Endothelial cell of umbilical vein (primary cell): Measurements from ENCODE around the gene ACAP2. TPM values are rescaled to one million over a fixed set of nuclear protein-coding genes. Genes with fewer than 3 reads are reported as not detected.
"Not testable (repeated sequence)": the region's sequence is repeated elsewhere in the genome, so short reads cannot be mapped to it uniquely, and the experiment has no call there.

Experiments used
- BruUV-seq: library from RNA; stranded (reverse); fragments of 400-500 nt; replicated peaks from 2 replicates; lab custom pipeline; 2021; lab: Mats Ljungman, UMichigan
- CTCF ChIA-PET: fragments of 300-600, 350-600 bp; sonication (Branson Sonifier 250); formaldehyde crosslinking; loops from one replicate; lab custom pipeline; 2021; ENCODE audit warnings: antibody characterized with exemption, inconsistent platforms; lab: Charles Lee
- POLR2A ChIA-PET: fragments of 300-600, 350-600 bp; sonication (Branson Sonifier 250); formaldehyde crosslinking; loops from one replicate; lab custom pipeline; 2021; ENCODE audit warnings: antibody characterized with exemption, inconsistent platforms; lab: Charles Lee
- DNase-seq: peaks from one replicate; pipeline ENCODE4 v3.0.0-alpha.2; 2011; ENCODE audit warnings: low read depth, low spot score
- FAIRE-seq: peaks from 2 replicates; lab custom pipeline; 2011; peaks lifted over from hg19 to GRCh38; lab: Jason Lieb, UNC
- H2AFZ ChIP-seq: 2 replicates; pipeline ENCODE4 v1.6.0; 2012; ENCODE audit warnings: low read depth, low read length, control low read depth, inconsistent platforms
- H3K27ac ChIP-seq: 2 replicates; pipeline ENCODE4 v1.5.1; 2011; ENCODE audit warnings: low read depth, mild to moderate bottlenecking, control low read depth, low read length, moderate library complexity; ENCODE audit not compliant: insufficient read depth
- H3K27me3 ChIP-seq, 2 experiments: 2 replicates each; pipeline versions ENCODE4 v1.6.0 to v1.6.1; 2011; ENCODE audit warnings: low read length in 2 of 2, mixed read lengths in 1 of 2; ENCODE audit not compliant: control insufficient read depth in 2 of 2, insufficient read depth in 2 of 2
- H3K36me3 ChIP-seq, 2 experiments: 2 replicates in 1 of 2; 3 replicates in 1 of 2; pipeline ENCODE4 v1.5.1; 2011; ENCODE audit warnings: low read length in 2 of 2, mild to moderate bottlenecking in 1 of 2, moderate library complexity in 1 of 2; ENCODE audit not compliant: control insufficient read depth in 2 of 2, insufficient read depth in 2 of 2; ENCODE audit errors: extremely low read depth in 1 of 2
- H3K4me1 ChIP-seq: 3 replicates; pipeline ENCODE4 v1.5.1; 2011; ENCODE audit warnings: mild to moderate bottlenecking, low read length; ENCODE audit not compliant: control insufficient read depth, insufficient read depth; ENCODE audit errors: extremely low read depth
- H3K4me2 ChIP-seq: 2 replicates; pipeline ENCODE4 v1.6.1; 2011; ENCODE audit warnings: low read length, control low read depth, mixed read lengths; ENCODE audit not compliant: insufficient read depth
- H3K4me3 ChIP-seq, 3 experiments: fragments of 200-600 bp in 1 of 3; sonication (generic), shearing (Covaris generic) in 1 of 3; replicated peaks in 1 of 3; 2 replicates each; pipeline ENCODE4 v1.5.1; 2011 to 2016; ENCODE audit warnings: control low read depth in 3 of 3, low read length in 3 of 3, mild to moderate bottlenecking in 2 of 3, inconsistent platforms in 1 of 3, low read depth in 1 of 3, moderate library complexity in 1 of 3; ENCODE audit not compliant: insufficient read depth in 1 of 3
- H3K79me2 ChIP-seq: 2 replicates; pipeline ENCODE4 v1.6.0; 2012; ENCODE audit warnings: low read length, inconsistent platforms; ENCODE audit not compliant: control insufficient read depth, insufficient read depth
- H3K9ac ChIP-seq: replicated peaks from 2 replicates; pipeline ENCODE3; 2011; ENCODE audit warnings: low read length, control low read depth; ENCODE audit not compliant: insufficient read depth; ENCODE audit errors: extremely low read depth
- H3K9me1 ChIP-seq: replicated peaks from 3 replicates; pipeline ENCODE4 v1.6.0; 2011; ENCODE audit warnings: mild to moderate bottlenecking, low read length; ENCODE audit not compliant: control insufficient read depth, insufficient read depth; ENCODE audit errors: extremely low read depth
- H3K9me3 ChIP-seq: replicated peaks from 2 replicates; pipeline ENCODE4 v1.5.1; 2012; ENCODE audit warnings: low read length, inconsistent platforms; ENCODE audit not compliant: control insufficient read depth, insufficient read depth
- H4K20me1 ChIP-seq: replicated peaks from 2 replicates; pipeline ENCODE3; 2011; ENCODE audit warnings: mild to moderate bottlenecking, low read length; ENCODE audit not compliant: control insufficient read depth, insufficient read depth; ENCODE audit errors: extremely low read depth
- CTCF ChIP-seq, 2 donors: IDR thresholded peaks; 1 replicate in 1 of 2; 2 replicates in 1 of 2; pipeline ENCODE4 v1.5.1; 2011; ENCODE audit warnings: low read length in 2 of 2, mild to moderate bottlenecking in 2 of 2, moderate library complexity in 2 of 2, control low read depth in 1 of 2, inconsistent platforms in 1 of 2, low read depth in 1 of 2; ENCODE audit not compliant: insufficient read depth in 1 of 2; ENCODE audit errors: extremely low read depth in 1 of 2
- EZH2 ChIP-seq: IDR thresholded peaks from 2 replicates; pipeline ENCODE4 v1.6.1; 2012; ENCODE audit warnings: borderline replicate concordance, low read depth, mild to moderate bottlenecking, moderate library complexity, low read length, inconsistent platforms; ENCODE audit not compliant: severe bottlenecking
- FOS ChIP-seq: IDR thresholded peaks from 2 replicates; pipeline ENCODE4 v1.6.1; 2011; ENCODE audit warnings: mild to moderate bottlenecking, low read length, moderate library complexity, borderline replicate concordance; ENCODE audit not compliant: insufficient read depth
- GATA2 ChIP-seq: IDR thresholded peaks from 2 replicates; pipeline ENCODE4 v1.7.0; 2011; ENCODE audit warnings: low read depth, mild to moderate bottlenecking, moderate library complexity, mixed read lengths, low read length; ENCODE audit not compliant: insufficient read length, insufficient read depth
- JUN ChIP-seq: IDR thresholded peaks from 2 replicates; pipeline ENCODE4 v1.6.1; 2011; ENCODE audit warnings: borderline replicate concordance, low read depth; ENCODE audit not compliant: insufficient read length, insufficient read depth
- MAX ChIP-seq: IDR thresholded peaks from 2 replicates; pipeline ENCODE4 v1.6.1; 2011; ENCODE audit not compliant: insufficient read depth, insufficient read length
- MYC ChIP-seq: IDR thresholded peaks from one replicate; pipeline ENCODE4 v1.6.1; 2011; ENCODE audit warnings: mild to moderate bottlenecking, low read depth, low read length
- POLR2A ChIP-seq: IDR thresholded peaks from 2 replicates; pipeline ENCODE4 v1.6.1; 2012; ENCODE audit warnings: low read depth, mild to moderate bottlenecking, control low read depth, low read length
- POLR2AphosphoS5 ChIP-seq: IDR thresholded peaks from 2 replicates; pipeline ENCODE4 v1.6.1; 2012; ENCODE audit warnings: low read depth, mild to moderate bottlenecking, control low read depth, low read length, moderate library complexity; ENCODE audit not compliant: insufficient read depth
- dilution Hi-C: fragments of 300-500 bp; cut with MboI; formaldehyde crosslinking; loops from one replicate; pipeline ENCODE4 v1.15.0; 2019; ENCODE audit warnings: low sequenced_read_pairs; ENCODE audit not compliant: extremely low pct_ligation_motif_present
- intact Hi-C: fragments of 100-400 bp; cut with micrococcal nuclease; formaldehyde crosslinking; loops from one replicate; pipeline ENCODE4 v1.10.0; 2022
- polyA plus RNA-seq, 4 experiments: library from polyadenylated mRNA; depleted of rRNA in 3 of 4; stranded (reverse) in 3 of 4; unstranded in 1 of 4; fragments of >200 nt; gene quantifications; 2 replicates each; pipeline versions ENCODE4 v1.2.1 to v1.2.3, GENCODE V29; 2011 to 2012; ENCODE audit warnings: missing spikeins in 1 of 4
- total RNA-seq: library from RNA; stranded (reverse); gene quantifications from 2 replicates; pipeline ENCODE4 v1.2.3, GENCODE V29; 2021

Gene ACAP2
- total and polyA plus RNA-seq, 2 donors (not counting 3 experiments of a cell fraction or from before 2014, with no cell fraction given), result 13.6 to 36.9 TPM

- Histone ChIP-seq H3K4me2 (no peak overlapping the region), H2AFZ (no peak overlapping the region), H3K27ac (no peak overlapping the region), H3K79me2 (peaks cover 5% of the 10 kb centered on the region), H3K36me3 (no peaks in the 10 kb centered on the region), H3K27me3 (no peaks in the 10 kb centered on the region), H4K20me1 (peaks cover 3% of the 10 kb centered on the region), H3K9me3 (no peaks in the 10 kb centered on the region), H3K9ac (no peak overlapping the region), H3K9me1 (no peaks in the 10 kb centered on the region), H3K4me3 (no peak overlapping the region), H3K4me1 (no peaks in the 10 kb centered on the region)
- no peak for FAIRE-seq
- dilution Hi-C loops (no loop called here), intact Hi-C loops (no loop called here)
- ChIA-PET CTCF (no interaction called here), POLR2A (no interaction called here)
- no TSS peak for BruUV-seq
- DNase-seq, result no peak
- TF ChIP-seq GATA2, result no peak
- no peak for TF ChIP-seq CTCF (IDR thresholded peaks at IDR 0.05; ENCODE audit: extremely low read depth in 1 of 2, insufficient read depth in 1 of 2, low read depth in 1 of 2, low read length in 2 of 2)
- TF ChIP-seq MAX, result no peak
- no peak for TF ChIP-seq EZH2
- no peak for TF ChIP-seq JUN
- TF ChIP-seq MYC, result no peak
- no peak for TF ChIP-seq POLR2A
- no peak for TF ChIP-seq FOS
- no peak for TF ChIP-seq POLR2AphosphoS5
Observed at GRCh38 chr3:195356151-195357086, 86.4 kb downstream of the ACAP2 start.

DNA sequence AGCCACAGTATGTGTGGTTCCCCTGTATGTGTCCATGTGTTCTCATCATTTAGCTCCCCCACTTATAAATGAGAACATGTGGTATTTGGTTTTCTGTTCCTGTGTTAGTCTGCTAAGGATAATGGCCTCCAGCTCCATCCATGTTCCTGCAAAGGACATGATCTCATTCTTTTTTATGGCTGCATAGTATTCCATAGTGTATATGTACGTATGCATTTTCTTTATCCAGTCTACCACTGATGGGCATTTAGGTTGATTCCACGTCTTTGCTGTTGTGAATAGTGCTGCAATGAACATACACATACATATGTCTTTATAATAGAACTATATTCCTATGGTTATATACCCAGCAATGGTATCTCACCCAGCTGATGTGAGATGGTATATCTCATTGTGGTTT lies 88.8 kb downstream of the ACAP2 start:
- H3K4me1 ChIP-seq, intact Hi-C loops, H3K9ac ChIP-seq, H3K36me3 ChIP-seq, CTCF ChIA-PET, H3K27me3 ChIP-seq, DNase-seq, H3K9me3 ChIP-seq, dilution Hi-C loops, H3K79me2 ChIP-seq, H3K4me3 ChIP-seq, H2AFZ ChIP-seq, H3K9me1 ChIP-seq, H3K27ac ChIP-seq, H4K20me1 ChIP-seq, FAIRE-seq, BruUV-seq, POLR2A ChIA-PET, H3K4me2 ChIP-seq: not testable (repeated sequence)
